H9 (cell line): ENCODE data around the gene PPM1G. TPM values are rescaled to one million over a fixed set of nuclear protein-coding genes. Genes with fewer than 3 reads are reported as not detected.

ENCODE experiments used
- DNase-seq: peaks from one replicate; pipeline ENCODE4 v3.0.0-alpha.2; 2017
- H2AFZ ChIP-seq: one replicate; pipeline ENCODE4 v1.6.1; 2013; ENCODE audit warnings: mild to moderate bottlenecking, low read length, control low read depth, moderate library complexity
- H2AK5ac ChIP-seq: 2 replicates; pipeline ENCODE4 v1.6.1; 2013; ENCODE audit warnings: low read length, control low read depth, mixed read lengths; ENCODE audit not compliant: insufficient read length
- H2BK120ac ChIP-seq: one replicate; pipeline ENCODE4 v1.6.1; 2013; ENCODE audit warnings: low read depth, mild to moderate bottlenecking, low read length, control low read depth, inconsistent platforms; ENCODE audit not compliant: poor library complexity, severe bottlenecking
- H2BK12ac ChIP-seq: 2 replicates; pipeline ENCODE4 v1.6.1; 2013; ENCODE audit warnings: low read length, control low read depth, mixed read lengths, low read depth; ENCODE audit not compliant: insufficient read length
- H2BK15ac ChIP-seq: 2 replicates; pipeline ENCODE4 v1.6.1; 2013; ENCODE audit warnings: low read depth, low read length, control low read depth
- H2BK20ac ChIP-seq: one replicate; pipeline ENCODE4 v1.6.1; 2013; ENCODE audit warnings: low read depth, mild to moderate bottlenecking, low read length, control low read depth, inconsistent platforms; ENCODE audit not compliant: poor library complexity, severe bottlenecking
- H2BK5ac ChIP-seq: 2 replicates; pipeline ENCODE4 v1.6.1; 2013; ENCODE audit warnings: low read length, control low read depth, mixed read lengths; ENCODE audit not compliant: insufficient read length
- H3K14ac ChIP-seq: 2 replicates; pipeline ENCODE4 v1.6.1; 2013; ENCODE audit warnings: low read length, control low read depth; ENCODE audit not compliant: insufficient read depth
- H3K18ac ChIP-seq: 2 replicates; pipeline ENCODE4 v1.6.1; 2013; ENCODE audit warnings: low read depth, mild to moderate bottlenecking, mixed read lengths, low read length, control low read depth; ENCODE audit not compliant: insufficient read length
- H3K23ac ChIP-seq: 2 replicates; pipeline ENCODE4 v1.6.1; 2013; ENCODE audit warnings: low read length, control low read depth, mixed read lengths, low read depth; ENCODE audit not compliant: insufficient read length
- H3K23me2 ChIP-seq: 2 replicates; pipeline ENCODE4 v1.6.1; 2013; ENCODE audit warnings: low read depth, mild to moderate bottlenecking, mixed read lengths, low read length, control low read depth; ENCODE audit not compliant: insufficient read length, poor library complexity, severe bottlenecking
- H3K27ac ChIP-seq: 2 replicates; pipeline ENCODE4 v1.5.1; 2013; ENCODE audit warnings: low read length, control low read depth, mixed read lengths, low read depth; ENCODE audit not compliant: insufficient read length
- H3K27me3 ChIP-seq: 2 replicates; pipeline ENCODE4 v1.6.1; 2013; ENCODE audit warnings: low read length, control low read depth, inconsistent platforms; ENCODE audit not compliant: insufficient read depth
- H3K4ac ChIP-seq: 2 replicates; pipeline ENCODE4 v1.6.1; 2013; ENCODE audit warnings: low read depth, mild to moderate bottlenecking, control low read depth, inconsistent platforms, low read length, moderate library complexity
- H3K4me1 ChIP-seq: 2 replicates; pipeline ENCODE4 v1.6.1; 2013; ENCODE audit warnings: low read length, control low read depth, inconsistent platforms; ENCODE audit not compliant: insufficient read depth
- H3K4me2 ChIP-seq: 2 replicates; pipeline ENCODE4 v1.6.1; 2013; ENCODE audit warnings: low read length, control low read depth, mixed read lengths; ENCODE audit not compliant: insufficient read length, insufficient read depth
- H3K56ac ChIP-seq: 2 replicates; pipeline ENCODE4 v1.6.1; 2013; ENCODE audit warnings: low read depth, mild to moderate bottlenecking, mixed read lengths, low read length, control low read depth; ENCODE audit not compliant: insufficient read length
- H3K79me1 ChIP-seq: 2 replicates; pipeline ENCODE4 v1.6.1; 2013; ENCODE audit warnings: low read depth, mild to moderate bottlenecking, moderate library complexity, low read length, control low read depth, inconsistent platforms; ENCODE audit not compliant: insufficient read depth, poor library complexity, severe bottlenecking
- H3K79me2 ChIP-seq: 2 replicates; pipeline ENCODE4 v1.6.1; 2013; ENCODE audit warnings: low read length, control low read depth, inconsistent platforms; ENCODE audit not compliant: insufficient read depth
- H3K9ac ChIP-seq: 2 replicates; pipeline ENCODE4 v1.6.1; 2013; ENCODE audit warnings: low read length, control low read depth, mixed read lengths; ENCODE audit not compliant: insufficient read length; ENCODE audit errors: extremely low read depth
- H3K9me3 ChIP-seq: one replicate; pipeline ENCODE4 v1.6.1; 2013; ENCODE audit warnings: low read depth, low read length, inconsistent platforms; ENCODE audit not compliant: control insufficient read depth
- H3T11ph ChIP-seq: one replicate; pipeline ENCODE4 v1.6.1; 2013; ENCODE audit warnings: mild to moderate bottlenecking, low read length, control low read depth, inconsistent platforms
- H4K20me1 ChIP-seq: one replicate; pipeline ENCODE4 v1.6.1; 2013; ENCODE audit not compliant: control insufficient read depth, insufficient read length, insufficient read depth
- H4K5ac ChIP-seq: 2 replicates; pipeline ENCODE4 v1.6.1; 2013; ENCODE audit warnings: low read depth, mild to moderate bottlenecking, mixed read lengths, low read length, control low read depth; ENCODE audit not compliant: insufficient read length
- H4K8ac ChIP-seq: replicated peaks from 2 replicates; pipeline ENCODE4 v1.6.1; 2013; ENCODE audit warnings: low read length, control low read depth, mixed read lengths, low read depth; ENCODE audit not compliant: insufficient read length
- H4K91ac ChIP-seq: 2 replicates; pipeline ENCODE4 v1.6.1; 2013; ENCODE audit warnings: low read depth, mild to moderate bottlenecking, moderate library complexity, mixed read lengths, low read length, control low read depth; ENCODE audit not compliant: insufficient read length
- H3K27ac Mint-ChIP-seq, 3 experiments: 2 replicates in 2 of 3; 3 replicates in 1 of 3; pipeline ENCODE4 v1.8.0; 2020 to 2021; ENCODE audit warnings: mixed read lengths in 3 of 3, mild to moderate bottlenecking in 1 of 3, moderate library complexity in 1 of 3
- H3K27me3 Mint-ChIP-seq: 2 replicates; pipeline ENCODE4 v1.8.0; 2021; ENCODE audit warnings: low read depth, mild to moderate bottlenecking, moderate library complexity, mixed read lengths
- H3K36me3 Mint-ChIP-seq, 3 experiments: 2 replicates in 2 of 3; 3 replicates in 1 of 3; pipeline ENCODE4 v1.8.0; 2020 to 2021; ENCODE audit warnings: low read depth in 3 of 3, mixed read lengths in 3 of 3; ENCODE audit not compliant: insufficient read depth in 1 of 3
- H3K4me1 Mint-ChIP-seq, 2 experiments: 2 replicates each; pipeline ENCODE4 v1.8.0; 2020; ENCODE audit warnings: mixed read lengths in 2 of 2
- H3K4me3 Mint-ChIP-seq, 2 experiments: 2 replicates in 1 of 2; 3 replicates in 1 of 2; pipeline ENCODE4 v1.8.0; 2020 to 2021; ENCODE audit warnings: mild to moderate bottlenecking in 2 of 2, mixed read lengths in 2 of 2, moderate library complexity in 1 of 2
- H3K9me3 Mint-ChIP-seq, 2 experiments: 2 replicates in 1 of 2; 3 replicates in 1 of 2; pipeline ENCODE4 v1.8.0; 2020; ENCODE audit warnings: mild to moderate bottlenecking in 2 of 2, mixed read lengths in 2 of 2, moderate library complexity in 1 of 2
- WGBS: extraction: QIAGEN DNeasy Blood & Tissue Kit; methylation state at CpG from one replicate; pipeline ENCODE4 v1.1.7; 2013; ENCODE audit warnings: missing lambda C conversion rate, low lambda C conversion rate, mixed read lengths; ENCODE audit not compliant: insufficient read length; ENCODE audit errors: extremely low coverage; 5-methylcytosine and 5-hydroxymethylcytosine counted together
- total RNA-seq: library from RNA; stranded (reverse); gene quantifications from 2 replicates; pipeline ENCODE4 v1.2.1, GENCODE V29; 2021
- TF ChIP-seq, protein P1 (sequence below): fragments of 200-600 bp; sonication (generic); conservative IDR thresholded peaks from 3 replicates; pipeline ENCODE4 v1.8.0; 2021; ENCODE audit warnings: antibody characterized with exemption, mild to moderate bottlenecking

The PPM1G gene
- total RNA-seq, 1 experiment from 2014 or later: 146 TPM

DNA sequence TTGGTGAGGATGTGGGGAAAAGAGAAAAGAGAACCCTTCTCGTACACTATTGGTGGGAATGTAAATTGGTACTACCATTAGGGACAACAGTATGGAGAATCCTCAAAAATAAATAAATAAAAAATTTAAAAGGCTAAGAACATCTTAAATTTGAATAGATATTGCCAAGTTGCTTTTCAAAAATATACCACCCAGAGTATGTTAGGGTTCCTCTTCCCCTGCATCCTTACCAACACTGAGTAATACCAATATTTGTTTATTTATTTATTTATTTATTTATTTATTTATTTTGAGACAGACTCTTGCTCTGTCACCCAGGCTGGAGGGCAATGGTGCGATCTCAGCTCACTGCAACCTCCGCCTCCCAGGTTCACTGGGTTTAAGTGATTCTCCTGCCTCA, 13.6 kb upstream of the PPM1G start:
- no peaks in the 10 kb centered on the region for H3K4me1 ChIP-seq
- no peak overlapping the region for H4K8ac ChIP-seq
- no peak overlapping the region for H2BK20ac ChIP-seq
- Mint-ChIP-seq H3K4me3 (no peak overlapping the region), H3K27ac (no peak overlapping the region), H3K9me3 (no peaks in the 10 kb centered on the region), H3K36me3 (no peaks in the 10 kb centered on the region), H3K4me1 (peaks cover 4 to 7% of the 10 kb centered on the region in 2 experiments), H3K27me3 (no peaks in the 10 kb centered on the region)
- no peak overlapping the region for H4K5ac ChIP-seq
- H2AFZ ChIP-seq: no peak overlapping the region
- no peaks in the 10 kb centered on the region for H3K79me1 ChIP-seq
- H3K18ac ChIP-seq: no peak overlapping the region
- H3K4me2 ChIP-seq: no peak overlapping the region
- H3T11ph ChIP-seq: no peak overlapping the region
- no peak overlapping the region for H2BK12ac ChIP-seq
- no peak overlapping the region for H2BK120ac ChIP-seq
- H4K20me1 ChIP-seq: no peaks in the 10 kb centered on the region
- no peak overlapping the region for H3K4ac ChIP-seq
- no peak overlapping the region for H3K27ac ChIP-seq
- H2BK5ac ChIP-seq: no peak overlapping the region
- H3K27me3 ChIP-seq: no peaks in the 10 kb centered on the region
- no peak for DNase-seq
- no peak overlapping the region for H3K23ac ChIP-seq
- H3K79me2 ChIP-seq: no peaks in the 10 kb centered on the region
- H3K9ac ChIP-seq: no peak overlapping the region
- no peaks in the 10 kb centered on the region for H3K9me3 ChIP-seq
- no peak overlapping the region for H3K56ac ChIP-seq
- no peak overlapping the region for H3K14ac ChIP-seq
- WGBS: no CpG with 5 or more reads among the region's 3 CpGs
- TF ChIP-seq, protein P1, sequence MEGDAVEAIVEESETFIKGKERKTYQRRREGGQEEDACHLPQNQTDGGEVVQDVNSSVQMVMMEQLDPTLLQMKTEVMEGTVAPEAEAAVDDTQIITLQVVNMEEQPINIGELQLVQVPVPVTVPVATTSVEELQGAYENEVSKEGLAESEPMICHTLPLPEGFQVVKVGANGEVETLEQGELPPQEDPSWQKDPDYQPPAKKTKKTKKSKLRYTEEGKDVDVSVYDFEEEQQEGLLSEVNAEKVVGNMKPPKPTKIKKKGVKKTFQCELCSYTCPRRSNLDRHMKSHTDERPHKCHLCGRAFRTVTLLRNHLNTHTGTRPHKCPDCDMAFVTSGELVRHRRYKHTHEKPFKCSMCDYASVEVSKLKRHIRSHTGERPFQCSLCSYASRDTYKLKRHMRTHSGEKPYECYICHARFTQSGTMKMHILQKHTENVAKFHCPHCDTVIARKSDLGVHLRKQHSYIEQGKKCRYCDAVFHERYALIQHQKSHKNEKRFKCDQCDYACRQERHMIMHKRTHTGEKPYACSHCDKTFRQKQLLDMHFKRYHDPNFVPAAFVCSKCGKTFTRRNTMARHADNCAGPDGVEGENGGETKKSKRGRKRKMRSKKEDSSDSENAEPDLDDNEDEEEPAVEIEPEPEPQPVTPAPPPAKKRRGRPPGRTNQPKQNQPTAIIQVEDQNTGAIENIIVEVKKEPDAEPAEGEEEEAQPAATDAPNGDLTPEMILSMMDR: no peak
- H2AK5ac ChIP-seq: no peak overlapping the region
- H4K91ac ChIP-seq: no peak overlapping the region
- no peak overlapping the region for H2BK15ac ChIP-seq
- no peaks in the 10 kb centered on the region for H3K23me2 ChIP-seq
